ENCODE results near the gene CHST13. TPM values are rescaled to one million over a fixed set of nuclear protein-coding genes. Genes with fewer than 3 reads are reported as not detected.

CHST13 gene
- total and polyA plus RNA-seq, 2 of the 4 experiments (the other 2 are of a cell fraction) = not detected

- ATAC-seq (ENCODE audit: low read depth) = no peak
- Histone ChIP-seq H3K9me1 (ENCODE audit: insufficient read depth, low read length) (no peaks in the 10 kb centered on the region), H2BK15ac (ENCODE audit: low read depth, low read length) (no peak overlapping the region), H2BK120ac (ENCODE audit: low read depth, low read length) (no peak overlapping the region), H3K18ac (ENCODE audit: low read depth, low read length) (no peak overlapping the region), H2BK5ac (ENCODE audit: low read depth, low read length, poor library complexity, severe bottlenecking) (no peak overlapping the region), H4K5ac (ENCODE audit: low read depth, low read length) (no peak overlapping the region), H2AK9ac (replicated peaks; ENCODE audit: low read depth, low read length, poor library complexity) (no peak overlapping the region), H3K4me1 (ENCODE audit: control insufficient read depth, insufficient read depth, low read length) (no peaks in the 10 kb centered on the region), H4K8ac (ENCODE audit: low read depth in 2 of 2, low read length in 2 of 2) (no peak overlapping the region), H3K4ac (ENCODE audit: low read depth, low read length) (no peak overlapping the region), H3K27ac (ENCODE audit: insufficient read depth, low read length) (no peak overlapping the region), H3K36me3 (ENCODE audit: control insufficient read depth, insufficient read depth, low read length) (no peaks in the 10 kb centered on the region), H3K9ac (ENCODE audit: low read depth, low read length) (no peak overlapping the region), H2BK20ac (ENCODE audit: low read depth, low read length) (no peak overlapping the region), H3K56ac (ENCODE audit: extremely low read depth, insufficient read depth, low read length) (no peak overlapping the region), H3K4me2 (ENCODE audit: low read depth, low read length) (no peak overlapping the region), H3K23ac (ENCODE audit: low read depth, low read length) (no peak overlapping the region), H2AK5ac (ENCODE audit: low read depth, low read length) (no peak overlapping the region), H3K4me3 (ENCODE audit: insufficient read depth, low read depth, low read length) (no peak overlapping the region), H4K20me1 (ENCODE audit: insufficient read depth, low read length) (no peaks in the 10 kb centered on the region), H3K27me3 (ENCODE audit: control insufficient read depth, insufficient read depth, low read length) (peaks cover 39% of the 10 kb centered on the region), H4K91ac (ENCODE audit: insufficient read depth, low read depth, low read length) (no peak overlapping the region), H3K9me3 (ENCODE audit: control insufficient read depth, insufficient read depth, low read length) (no peaks in the 10 kb centered on the region), H3K79me1 (ENCODE audit: low read depth in 1 of 2, low read length in 2 of 2) (no peaks in the 10 kb centered on the region), H3K14ac (replicated peaks; ENCODE audit: low read depth, low read length) (no peak overlapping the region), H2AFZ (replicated peaks; ENCODE audit: low read length, poor library complexity) (no peak overlapping the region)
- no CpG with 5 or more reads among the region's 2 CpGs for WGBS, 2 experiments (ENCODE audit: extremely low coverage in 2 of 2, insufficient read length in 1 of 2)
- dilution Hi-C loops (cut with HindIII; ENCODE audit: low sequenced_read_pairs, unreplicated experiment) = no loop called here
- intact Hi-C loops (cut with micrococcal nuclease) = no loop called here
- DNase-seq = no peak
- ChIA-PET CTCF (no interaction called here), POLR2A (ENCODE audit: unreplicated experiment) (no interaction called here)
- in situ Hi-C loops (cut with MboI; ENCODE audit: low sequenced_read_pairs) = no loop called here
- no TSS peak for BruUV-seq (replicated peaks)
- TF ChIP-seq USF2 (IDR thresholded peaks at IDR 0.05; ENCODE audit: low read depth, low read length) (no peak), MXI1 (IDR thresholded peaks at IDR 0.05; ENCODE audit: borderline replicate concordance, low read depth, low read length) (no peak), RCOR1 (IDR thresholded peaks at IDR 0.05; ENCODE audit: insufficient replicate concordance, low read length) (no peak), NFE2L2 (IDR thresholded peaks at IDR 0.05; ENCODE audit: low read depth, low read length) (no peak)
Observed at GRCh38 chr3:126577261-126577660, 53.3 kb downstream of the CHST13 start.
